Esophagus muscularis mucosa (tissue), 3 donors: ENCODE results near the gene GPAT2.
"Not testable (repeated sequence)": the region's sequence is repeated elsewhere in the genome, so short reads cannot be mapped to it uniquely, and the experiment has no call there.

Experiments
- CTCF ChIP-seq, 3 experiments: fragments of 200-600 bp in 2 of 3; fragments of 450-650 bp in 1 of 3; sonication (generic) in 2 of 3; IDR thresholded peaks; one replicate each; pipeline ENCODE4 v1.5.1; 2017 to 2019; ENCODE audit warnings: antibody characterized with exemption in 3 of 3, mild to moderate bottlenecking in 2 of 3, moderate library complexity in 1 of 3
- POLR2A ChIP-seq: fragments of 450-650 bp; IDR thresholded peaks from one replicate; pipeline ENCODE4 v1.6.1; 2017; ENCODE audit warnings: antibody characterized with exemption, moderate library complexity, mild to moderate bottlenecking, low read depth
- POLR2AphosphoS5 ChIP-seq, 2 donors: sonication (generic); formaldehyde crosslinking; IDR thresholded peaks; one replicate each; pipeline ENCODE4 v1.6.1; 2017; ENCODE audit warnings: antibody characterized with exemption in 2 of 2

- TF ChIP-seq POLR2A; CTCF (IDR thresholded peaks at IDR 0.05); POLR2AphosphoS5 (IDR thresholded peaks at IDR 0.05): not testable (repeated sequence)
Observed at GRCh38 chr2:96022126-96022525, 12.6 kb downstream of the GPAT2 start.
